GM18868 (cell line): ENCODE data around the gene MBTPS2.
A peak's percentile ranks its signal among the peaks of the same experiment; 100 is the strongest.
"Not testable (repeated sequence)": the region's sequence is repeated elsewhere in the genome, so short reads cannot be mapped to it uniquely, and the experiment has no call there.

Experiments used
- ATAC-seq: cut with Tn5 transposase; IDR thresholded peaks from one replicate; pipeline ENCODE4 v1.9.1; 2021; ENCODE audit warnings: mild to moderate bottlenecking, moderate library complexity; ENCODE audit not compliant: unreplicated experiment

Gene MBTPS2

DNA sequence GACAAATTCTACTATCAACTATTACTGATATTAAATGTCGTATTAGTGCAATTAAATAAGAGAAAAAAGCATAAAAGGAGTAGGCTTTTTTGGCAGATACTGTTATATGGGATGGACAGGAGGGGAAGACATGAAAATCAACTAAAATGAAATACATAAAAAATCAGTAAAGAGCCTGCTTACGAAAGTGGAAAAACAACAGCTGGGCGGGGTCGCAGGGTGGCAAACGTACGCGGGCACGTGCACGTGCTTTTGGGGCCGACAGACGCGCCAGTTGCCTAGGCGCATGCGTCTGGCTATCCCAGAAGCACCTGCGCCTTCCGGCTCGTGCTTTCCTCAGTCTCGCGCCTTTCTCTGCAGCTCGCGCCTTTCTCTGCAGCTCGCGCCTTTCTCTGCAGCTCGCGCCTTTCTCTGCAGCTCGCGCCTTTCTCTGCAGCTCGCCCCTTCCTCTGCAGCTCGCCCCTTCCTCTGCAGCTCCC is 16.6 kb downstream of the MBTPS2 start, which contains the start of gene YY2:
Gene YY2, plus strand, starts transcription at position 51 of the 479 bp plus-strand sequence. CDS start 498 bp downstream, outside the sequence.
- ATAC-seq: no peak

DNA sequence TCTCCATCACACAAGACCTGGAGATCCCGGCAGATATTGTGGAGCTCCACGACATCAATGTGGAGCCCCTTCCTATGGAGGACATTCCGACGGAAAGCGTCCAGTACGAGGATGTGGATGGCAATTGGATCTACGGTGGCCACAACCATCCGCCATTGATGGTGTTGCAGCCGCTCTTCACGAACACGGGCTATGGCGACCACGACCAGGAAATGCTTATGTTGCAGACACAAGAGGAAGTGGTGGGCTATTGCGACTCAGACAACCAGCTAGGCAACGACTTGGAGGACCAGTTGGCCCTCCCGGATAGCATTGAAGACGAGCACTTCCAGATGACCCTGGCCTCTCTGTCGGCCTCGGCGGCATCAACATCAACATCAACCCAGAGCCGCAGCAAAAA is 17.1 kb downstream of the MBTPS2 start:
- no peak for ATAC-seq

DNA sequence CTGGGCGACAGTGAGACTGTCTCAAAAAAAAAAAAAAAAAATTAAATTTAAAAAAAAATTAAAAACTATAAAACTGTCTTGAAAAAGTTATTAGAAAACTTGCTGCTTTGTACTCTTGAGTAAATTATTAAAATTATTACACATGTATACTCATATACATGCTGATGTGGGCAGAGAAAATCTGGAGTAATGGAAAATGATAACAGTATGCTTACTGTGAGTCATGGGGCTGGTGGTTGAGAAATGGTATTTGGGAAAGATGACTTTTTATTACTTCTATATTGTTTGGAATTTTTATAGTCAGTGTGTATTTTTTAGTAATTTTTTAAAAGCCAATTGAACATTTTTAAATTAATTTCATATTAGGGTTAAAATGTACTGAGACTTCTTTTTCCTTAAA is 23.8 kb downstream of the MBTPS2 start:
- ATAC-seq: no peak

DNA sequence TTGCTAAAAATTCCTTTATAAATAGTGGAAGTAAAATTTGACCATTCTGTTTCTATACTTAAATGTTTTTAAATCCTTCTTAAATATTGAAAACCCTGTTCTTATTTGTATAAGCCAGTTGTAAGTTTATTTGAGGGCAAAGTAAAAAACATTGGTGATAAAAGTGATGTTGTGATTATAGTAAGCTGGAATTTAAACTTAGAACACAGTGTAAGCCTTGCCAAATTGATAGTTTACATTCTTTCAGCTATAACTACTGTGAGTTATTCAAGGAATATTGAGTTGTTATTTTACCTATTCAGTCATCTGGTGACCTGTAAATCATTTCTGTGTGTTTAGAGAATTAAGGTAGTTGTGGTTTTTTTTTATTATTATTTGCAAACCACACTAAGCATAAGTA is 26.0 kb downstream of the MBTPS2 start:
- no peak for ATAC-seq

DNA sequence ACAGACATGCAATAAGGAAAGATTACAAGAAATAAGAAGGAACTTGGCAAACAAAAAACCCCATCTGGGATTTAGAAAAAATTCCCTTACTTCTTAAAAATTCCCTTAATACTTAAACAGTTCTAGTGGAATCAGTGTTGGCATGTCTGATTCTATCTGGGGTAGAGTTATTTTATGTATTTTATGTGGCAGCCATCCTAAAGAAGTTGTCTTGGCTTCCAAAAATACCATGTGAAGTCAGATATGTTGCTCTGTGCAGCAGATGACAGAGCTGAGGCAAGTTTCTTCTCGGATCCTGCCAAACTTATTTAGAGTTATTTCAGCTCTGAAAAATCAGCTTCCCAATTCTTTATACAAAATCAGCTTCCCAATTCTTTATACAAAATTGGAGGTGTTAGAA is 31.1 kb downstream of the MBTPS2 start:
- ATAC-seq: no peak

DNA sequence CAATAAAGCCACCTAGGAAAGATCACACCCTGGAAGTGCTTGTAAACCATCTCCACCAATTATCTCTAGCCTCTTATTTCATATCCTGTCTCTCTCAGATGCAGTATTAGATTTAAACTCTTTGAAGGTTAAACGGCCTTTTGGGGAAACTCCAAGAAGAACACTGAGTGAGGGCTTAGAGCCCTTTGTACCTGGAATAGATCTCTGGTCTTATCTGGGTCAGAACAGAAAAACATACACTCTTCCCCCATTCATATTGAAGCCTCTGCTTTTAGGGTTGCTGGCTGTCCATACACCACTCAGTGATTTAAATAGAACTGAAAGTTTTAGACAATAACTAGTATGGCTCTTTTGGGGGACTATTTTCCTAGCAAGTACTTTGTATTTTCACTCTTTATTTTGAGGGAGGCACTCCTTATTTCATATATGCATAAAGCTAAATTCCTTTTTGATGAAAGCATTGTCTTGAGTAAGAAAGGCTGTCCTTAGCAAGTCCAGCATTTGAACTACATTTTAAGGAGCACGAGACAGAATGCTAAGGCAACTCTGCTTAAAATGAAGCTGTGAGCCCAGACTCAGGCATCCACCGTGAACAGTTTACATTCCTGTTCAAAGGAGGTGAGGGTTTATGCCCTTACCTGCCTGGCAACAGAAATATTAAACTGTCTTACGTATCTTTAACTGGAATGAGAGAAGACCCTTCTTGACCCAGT is 33.8 kb downstream of the MBTPS2 start:
- ATAC-seq: no peak

DNA sequence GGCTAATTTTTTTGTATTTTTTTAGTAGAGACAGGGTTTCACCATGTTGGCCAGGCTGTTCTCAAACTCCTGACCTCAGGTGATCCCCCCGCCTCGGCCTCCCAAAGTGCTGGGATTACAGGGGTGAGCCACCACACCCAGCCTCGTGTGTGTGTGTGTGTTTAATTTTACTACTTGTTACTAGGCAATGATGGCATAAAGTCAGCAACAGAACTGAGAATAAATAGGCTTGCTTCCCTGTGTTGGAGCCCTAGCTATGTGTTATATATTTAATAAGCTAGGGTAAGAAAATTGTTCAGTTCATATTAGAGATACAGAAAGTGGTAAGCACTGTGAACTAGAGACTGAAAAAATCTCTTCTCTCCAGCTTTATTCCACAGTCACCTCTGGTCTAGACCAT is 34.8 kb downstream of the MBTPS2 start:
- ATAC-seq: not testable (repeated sequence)

DNA sequence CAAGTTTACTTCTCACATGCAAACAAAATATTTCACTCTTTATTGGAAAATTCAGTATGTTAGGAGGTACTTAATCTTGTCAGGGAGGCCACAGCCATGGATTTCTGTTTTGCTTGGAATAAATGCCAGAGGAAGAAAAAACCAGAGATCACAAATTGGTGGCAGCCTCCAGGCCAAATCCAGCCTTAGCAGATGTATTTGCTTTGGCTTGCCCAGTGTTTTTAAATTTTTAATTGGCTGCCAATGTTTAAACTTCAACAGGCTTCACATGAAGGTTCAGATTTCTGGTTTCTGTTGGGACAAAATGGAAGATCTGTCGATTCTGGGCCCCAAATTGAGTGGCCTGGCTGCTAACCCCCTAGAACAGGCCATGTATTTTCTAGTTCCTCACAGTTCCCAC is 35.6 kb downstream of the MBTPS2 start:
- no peak for ATAC-seq

DNA sequence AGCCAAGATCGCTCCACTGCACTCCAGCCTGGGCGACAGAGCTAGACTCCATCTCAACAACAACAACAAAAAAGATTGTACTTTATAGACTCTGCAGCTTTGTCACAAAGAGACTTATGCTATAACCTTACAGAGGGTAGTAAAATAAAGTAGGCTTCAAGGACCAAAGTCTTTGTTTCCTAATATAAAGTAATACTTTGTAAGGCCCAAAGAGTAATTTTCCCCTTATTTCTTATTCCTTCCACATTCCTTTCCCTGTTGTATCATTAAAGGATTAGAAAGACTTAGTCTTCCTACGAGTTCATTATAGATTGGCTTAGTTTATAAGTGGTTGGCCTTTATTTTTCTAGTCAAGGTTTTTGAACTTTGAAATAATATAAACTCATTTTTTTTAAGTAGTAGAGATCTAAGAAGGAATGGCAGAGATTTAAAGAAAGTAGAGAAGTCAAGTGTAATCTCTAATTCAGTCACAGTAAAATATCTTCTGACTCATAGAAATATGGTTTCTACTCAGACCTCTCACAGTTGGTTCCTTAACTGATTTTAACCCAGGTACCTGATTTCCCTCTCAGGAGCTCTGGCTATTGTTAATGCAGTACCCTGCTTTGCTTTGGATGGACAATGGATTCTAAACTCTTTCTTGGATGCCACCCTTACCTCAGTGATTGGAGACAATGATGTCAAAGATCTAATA is 42.6 kb downstream of the MBTPS2 start:
- ATAC-seq: no peak

DNA sequence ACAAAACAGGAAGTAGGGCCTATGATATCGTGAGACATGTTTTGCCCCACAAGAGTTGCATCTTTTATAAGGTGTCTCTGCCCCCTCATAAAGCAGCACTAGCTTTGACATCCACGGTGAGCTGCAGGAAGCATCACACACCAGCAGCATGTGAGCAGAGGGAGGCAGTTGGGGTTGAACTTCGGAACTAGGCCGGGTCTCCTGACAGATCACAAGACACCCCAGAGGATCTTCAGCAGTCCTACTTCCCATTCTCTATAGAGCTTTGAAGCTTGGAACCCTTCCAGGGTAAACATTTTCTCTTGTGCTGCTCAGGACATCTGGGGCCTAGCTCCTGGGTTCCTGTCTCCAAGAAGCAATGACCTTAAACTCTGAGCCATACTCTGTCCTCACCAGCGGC is 43.8 kb downstream of the MBTPS2 start:
- ATAC-seq: no peak

DNA sequence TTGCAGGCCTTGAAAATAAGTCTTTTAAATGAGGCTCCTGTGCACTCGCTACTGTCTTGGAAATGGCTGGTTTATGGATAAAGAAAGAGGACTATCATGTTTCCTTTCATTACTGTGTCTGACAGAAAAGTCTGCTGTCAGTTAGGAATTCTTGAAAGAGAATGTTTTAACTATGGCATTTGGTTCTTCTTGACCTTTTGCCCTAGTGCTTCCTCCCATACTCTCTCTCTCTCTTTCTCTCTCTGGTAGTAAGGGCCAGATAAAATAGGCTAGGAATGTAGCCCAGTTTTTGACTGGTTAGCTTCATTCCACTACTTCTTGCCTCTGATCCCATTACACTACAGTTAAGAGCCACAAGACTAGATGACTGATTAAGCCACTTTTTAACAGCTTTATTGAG is 46.2 kb downstream of the MBTPS2 start:
- no peak for ATAC-seq

DNA sequence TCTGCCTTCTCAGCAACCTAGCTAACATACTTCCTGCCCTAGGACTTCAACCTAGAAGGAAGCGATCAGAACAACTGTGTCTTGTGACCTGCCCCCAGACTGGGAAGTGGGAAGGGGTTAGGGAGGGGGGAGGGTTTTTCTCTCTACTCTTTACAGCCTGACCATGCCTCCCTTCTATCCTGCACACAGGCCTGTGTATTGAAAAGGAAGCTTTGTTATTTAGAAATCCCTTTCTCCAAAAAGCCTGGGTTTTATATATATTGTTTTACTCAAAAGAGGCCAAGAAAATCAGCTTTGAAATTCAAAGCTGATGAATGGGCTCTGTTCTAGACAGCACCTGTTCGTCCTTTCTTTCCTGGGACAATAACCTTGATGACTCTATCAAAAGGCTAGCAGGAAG is 65.9 kb downstream of the MBTPS2 start:
- no peak for ATAC-seq

DNA sequence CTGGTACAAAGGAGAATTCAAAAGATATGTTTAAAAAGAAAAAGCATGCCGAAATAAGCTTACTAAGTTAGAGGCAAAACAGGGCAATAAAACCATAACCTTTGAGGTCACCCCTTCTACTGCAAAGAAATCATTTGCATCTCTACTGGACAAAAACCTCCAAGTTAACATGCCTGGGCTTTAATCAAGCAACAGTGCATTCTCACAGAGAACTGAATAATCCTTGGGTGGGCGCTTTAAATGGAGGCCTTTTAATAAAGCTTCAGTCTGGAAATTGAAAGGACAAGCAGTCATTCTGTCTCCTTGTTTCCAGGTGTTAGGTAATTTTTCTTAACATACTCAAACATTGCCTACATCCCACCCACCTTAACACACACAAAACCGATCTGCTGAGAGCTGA is 66.5 kb downstream of the MBTPS2 start:
- ATAC-seq: no peak

DNA sequence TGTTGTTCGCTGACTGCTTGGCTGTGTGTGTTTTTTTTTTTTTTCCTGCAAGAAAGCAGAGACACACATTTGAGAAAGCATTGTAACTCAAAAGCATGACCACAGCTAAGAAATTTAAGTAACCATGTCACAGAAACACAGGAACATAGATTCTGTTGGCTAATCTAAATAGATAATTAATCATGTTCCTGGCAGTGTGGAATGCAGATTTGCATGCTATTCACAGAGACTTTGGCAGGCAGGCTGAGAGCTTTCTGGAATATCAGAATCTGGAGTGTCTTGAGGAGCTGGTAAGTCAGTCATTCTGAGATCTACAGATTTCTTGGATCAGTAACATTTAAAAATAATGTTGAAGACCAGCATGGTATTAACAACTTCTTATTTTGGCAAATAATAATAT is 67.8 kb downstream of the MBTPS2 start:
- no peak for ATAC-seq

DNA sequence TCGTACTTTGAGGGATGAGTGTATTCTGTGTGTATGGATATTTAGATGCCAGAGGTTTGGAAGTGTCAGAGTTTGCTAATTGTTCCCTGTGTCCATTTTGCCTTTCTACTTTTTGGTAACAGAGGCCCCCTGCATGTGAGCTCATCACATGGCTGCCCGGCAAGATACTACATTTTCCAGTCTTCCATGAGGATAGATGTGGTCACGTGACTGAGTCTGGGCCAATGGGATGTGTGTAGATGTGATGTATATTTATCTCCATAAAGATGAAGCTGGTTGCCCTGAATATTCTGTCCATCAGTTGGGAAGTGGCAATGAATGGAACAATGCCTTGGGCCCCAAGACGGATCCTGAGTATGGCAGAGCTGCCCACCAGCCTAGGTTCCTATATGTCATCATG is 72.1 kb downstream of the MBTPS2 start:
- ATAC-seq: no peak

DNA sequence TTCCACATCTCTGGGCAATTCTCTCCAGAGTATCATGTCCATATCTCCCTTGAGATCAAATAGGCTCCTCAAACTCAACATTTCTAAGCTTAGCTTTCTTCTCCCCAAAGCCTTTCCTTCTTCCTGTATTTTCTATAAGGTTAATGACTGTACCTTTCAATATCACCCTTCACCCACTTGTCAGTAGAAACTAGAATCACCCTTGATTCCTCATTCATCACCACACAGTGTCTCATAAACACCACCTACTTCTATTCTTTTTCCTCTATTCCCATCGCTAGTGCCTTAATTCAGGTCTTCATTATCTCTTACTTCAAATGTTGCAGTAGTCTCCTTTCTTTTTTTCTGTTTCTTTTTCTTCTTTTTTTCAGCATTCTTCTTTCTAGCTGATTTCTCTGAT is 72.8 kb downstream of the MBTPS2 start:
- no peak for ATAC-seq

DNA sequence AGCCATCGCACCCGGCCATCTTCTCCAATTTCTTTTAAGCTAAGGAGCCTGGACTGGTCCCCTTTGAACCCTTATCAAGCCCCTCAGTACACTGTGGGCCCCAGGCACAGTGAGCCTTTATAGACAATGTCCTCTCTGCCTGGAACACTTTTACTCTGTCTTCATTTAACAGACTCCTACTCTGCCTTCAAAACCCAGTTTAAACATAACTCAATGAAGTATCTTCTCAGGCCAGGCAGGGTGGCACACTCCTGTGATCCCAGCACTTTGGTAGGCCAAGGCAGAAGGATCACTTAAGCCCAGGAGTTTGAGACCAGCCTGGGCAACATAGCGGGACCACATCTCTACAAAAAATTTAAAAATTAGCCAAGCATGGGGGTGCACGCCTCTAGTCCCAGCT is 73.6 kb downstream of the MBTPS2 start:
- no peak for ATAC-seq

DNA sequence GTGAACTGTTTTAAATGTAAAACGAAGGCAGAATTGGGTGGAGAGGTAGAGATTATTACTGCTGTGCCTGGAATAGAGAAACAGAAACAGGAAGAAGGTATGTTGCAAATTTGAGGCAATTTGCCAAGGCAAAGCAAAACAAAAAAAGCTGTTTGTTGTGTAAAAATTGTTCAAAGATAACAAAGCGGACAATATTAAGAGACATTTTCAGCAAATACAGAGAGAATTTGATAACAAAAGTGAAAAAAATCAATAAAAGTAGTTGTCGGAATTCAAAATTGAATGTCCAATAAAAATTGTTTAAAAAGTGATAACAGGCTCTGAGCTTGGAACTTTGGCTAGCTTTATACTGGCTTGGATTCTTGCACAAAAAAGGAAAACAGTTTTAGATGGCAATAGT is 86.7 kb downstream of the MBTPS2 start:
- no peak for ATAC-seq

DNA sequence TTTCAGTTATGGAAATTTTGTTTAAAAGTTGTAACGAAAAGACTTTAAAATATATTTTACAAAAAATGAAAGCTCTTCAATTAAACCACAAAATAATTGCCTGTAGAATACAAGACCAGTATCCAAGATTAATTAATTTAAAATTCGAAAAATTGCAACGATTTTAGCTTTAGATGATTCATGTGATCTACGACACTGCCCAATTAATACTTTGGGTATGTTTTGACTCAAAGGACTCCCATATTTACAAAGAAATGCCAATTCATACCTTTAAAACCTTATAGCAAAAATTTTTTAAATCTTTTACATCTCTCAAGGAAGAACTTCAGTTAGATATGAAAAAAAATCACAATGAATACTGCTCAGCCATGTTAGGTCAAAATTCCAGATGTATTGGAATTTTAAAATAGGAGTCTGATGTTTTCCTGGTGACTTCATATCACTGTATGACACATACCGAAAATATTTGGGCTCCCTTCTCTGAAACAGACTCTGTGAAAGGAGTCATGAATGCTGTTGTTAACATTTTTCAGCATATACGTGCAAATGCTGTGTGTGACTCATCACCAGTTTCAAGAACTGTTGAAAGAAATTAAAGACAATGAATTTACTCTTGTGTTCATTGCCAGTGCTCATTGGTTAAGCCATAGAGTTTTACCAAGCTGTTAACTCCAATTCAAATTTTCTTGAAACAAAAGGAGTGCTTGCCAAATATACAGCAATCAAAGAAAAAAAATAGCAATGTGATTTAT is 87.3 kb downstream of the MBTPS2 start:
- ATAC-seq: peak; percentile 96

DNA sequence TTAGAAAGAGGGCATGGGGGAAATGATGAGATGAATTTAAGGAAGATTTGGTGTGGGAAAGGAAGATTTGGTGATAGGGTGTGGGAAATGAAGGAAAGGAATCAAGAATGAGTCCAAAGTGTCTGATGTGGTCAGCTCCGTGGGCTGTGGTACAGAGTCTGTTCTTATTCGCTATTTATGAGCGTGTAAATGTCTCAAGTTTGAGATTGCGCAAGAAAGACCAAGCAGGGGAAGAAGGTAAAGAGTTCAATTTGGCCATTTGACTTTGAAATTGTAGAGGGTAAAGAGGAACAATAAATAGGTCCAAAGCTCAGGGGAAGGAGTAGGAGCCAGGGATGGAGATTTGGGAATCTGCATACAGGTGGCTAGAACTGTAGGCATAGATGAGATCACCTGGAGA is 89.8 kb downstream of the MBTPS2 start:
- ATAC-seq: no peak

DNA sequence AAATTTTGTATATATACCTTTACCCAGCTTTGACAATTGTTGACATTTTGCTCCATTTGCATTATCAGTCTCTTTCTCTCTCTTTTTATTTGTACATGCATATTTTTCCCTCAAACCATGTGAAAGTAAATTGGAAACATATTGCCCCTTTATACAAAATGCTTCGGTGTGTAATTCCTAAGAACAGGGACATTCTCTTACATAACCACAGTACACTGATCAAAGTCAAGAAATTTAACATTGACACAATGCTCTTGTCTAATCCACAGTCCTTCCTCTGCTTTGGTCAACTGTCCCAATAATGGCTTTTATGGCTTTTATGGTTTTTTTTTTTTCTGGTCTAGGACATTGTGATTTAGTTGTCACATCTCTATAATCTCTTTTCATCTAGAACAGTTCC is 91.6 kb downstream of the MBTPS2 start:
- no peak for ATAC-seq
